Endodermal cell (in vitro differentiated cells): Measurements from ENCODE around the gene SLC22A17. TPM values are rescaled to one million over a fixed set of nuclear protein-coding genes. Genes with fewer than 3 reads are reported as not detected.
A peak's percentile ranks its signal among the peaks of the same experiment; 100 is the strongest.

Source experiments
- DNase-seq: peaks from one replicate; pipeline ENCODE4 v3.0.0-alpha.2; 2017
- H3K27ac ChIP-seq: 2 replicates; pipeline ENCODE4 v1.5.1; 2013; ENCODE audit warnings: mild to moderate bottlenecking, low read depth, low read length, moderate library complexity
- H3K27me3 ChIP-seq: 2 replicates; pipeline ENCODE4 v1.6.1; 2013; ENCODE audit warnings: mild to moderate bottlenecking, low read length, moderate library complexity; ENCODE audit not compliant: insufficient read depth, control insufficient read depth, poor library complexity, severe bottlenecking
- H3K36me3 ChIP-seq: 2 replicates; pipeline ENCODE4 v1.7.0; 2013; ENCODE audit warnings: mild to moderate bottlenecking, low read length, moderate library complexity; ENCODE audit not compliant: control insufficient read depth, insufficient read depth
- H3K4me1 ChIP-seq: one replicate; pipeline ENCODE4 v1.7.0; 2013; ENCODE audit warnings: low read length; ENCODE audit not compliant: control insufficient read depth, insufficient read depth
- H3K4me3 ChIP-seq: 2 replicates; pipeline ENCODE4 v1.5.1; 2013; ENCODE audit warnings: mild to moderate bottlenecking, low read length, moderate library complexity
- H3K9ac ChIP-seq: 2 replicates; pipeline ENCODE4 v1.6.1; 2013; ENCODE audit warnings: mild to moderate bottlenecking, low read length, moderate library complexity; ENCODE audit not compliant: poor library complexity, severe bottlenecking; ENCODE audit errors: extremely low read depth
- H3K9me3 ChIP-seq: 2 replicates; pipeline ENCODE4 v1.6.1; 2013; ENCODE audit warnings: mild to moderate bottlenecking, low read length, moderate library complexity; ENCODE audit not compliant: control insufficient read depth
- H3K27ac Mint-ChIP-seq: 2 replicates; pipeline ENCODE4 v1.8.0; 2020; ENCODE audit warnings: mixed read lengths
- H3K27me3 Mint-ChIP-seq: 2 replicates; pipeline ENCODE4 v1.8.0; 2021; ENCODE audit warnings: mild to moderate bottlenecking, mixed read lengths; ENCODE audit not compliant: insufficient read depth
- H3K36me3 Mint-ChIP-seq: 2 replicates; pipeline ENCODE4 v1.8.0; 2020; ENCODE audit warnings: low read depth, mixed read lengths
- H3K4me1 Mint-ChIP-seq: 2 replicates; pipeline ENCODE4 v1.8.0; 2020; ENCODE audit warnings: mixed read lengths
- H3K4me3 Mint-ChIP-seq: 2 replicates; pipeline ENCODE4 v1.8.0; 2020; ENCODE audit warnings: mild to moderate bottlenecking, moderate library complexity, mixed read lengths
- H3K9me3 Mint-ChIP-seq: 2 replicates; pipeline ENCODE4 v1.8.0; 2020; ENCODE audit warnings: mild to moderate bottlenecking, mixed read lengths
- WGBS, 2 experiments: methylation state at CpG; one replicate each; pipeline versions ENCODE4 v1.1.5 to v1.1.7; 2013; ENCODE audit warnings: missing lambda C conversion rate in 2 of 2, mixed read lengths in 1 of 2; ENCODE audit not compliant: insufficient coverage in 1 of 2, insufficient read length in 1 of 2; 5-methylcytosine and 5-hydroxymethylcytosine counted together
- total RNA-seq, 2 donors: library from RNA; stranded (reverse); fragmentation: NEBNext Ultra II Directional in 1 of 2; extraction: Animal tissue kit (Norgen Biotek cat#: 25700) in 1 of 2; gene quantifications; 2 replicates in 1 of 2; 3 replicates in 1 of 2; pipeline ENCODE4 v1.2.1, GENCODE V29; 2021
- TF ChIP-seq, protein P1 (sequence below): fragments of 200-600 bp; sonication (generic); conservative IDR thresholded peaks from 2 replicates; pipeline ENCODE4 v1.5.0; 2021; ENCODE audit warnings: antibody characterized with exemption, mild to moderate bottlenecking

The SLC22A17 gene
- total RNA-seq, 2 donors from 2014 or later = 49.9 to 89.0 TPM

DNA sequence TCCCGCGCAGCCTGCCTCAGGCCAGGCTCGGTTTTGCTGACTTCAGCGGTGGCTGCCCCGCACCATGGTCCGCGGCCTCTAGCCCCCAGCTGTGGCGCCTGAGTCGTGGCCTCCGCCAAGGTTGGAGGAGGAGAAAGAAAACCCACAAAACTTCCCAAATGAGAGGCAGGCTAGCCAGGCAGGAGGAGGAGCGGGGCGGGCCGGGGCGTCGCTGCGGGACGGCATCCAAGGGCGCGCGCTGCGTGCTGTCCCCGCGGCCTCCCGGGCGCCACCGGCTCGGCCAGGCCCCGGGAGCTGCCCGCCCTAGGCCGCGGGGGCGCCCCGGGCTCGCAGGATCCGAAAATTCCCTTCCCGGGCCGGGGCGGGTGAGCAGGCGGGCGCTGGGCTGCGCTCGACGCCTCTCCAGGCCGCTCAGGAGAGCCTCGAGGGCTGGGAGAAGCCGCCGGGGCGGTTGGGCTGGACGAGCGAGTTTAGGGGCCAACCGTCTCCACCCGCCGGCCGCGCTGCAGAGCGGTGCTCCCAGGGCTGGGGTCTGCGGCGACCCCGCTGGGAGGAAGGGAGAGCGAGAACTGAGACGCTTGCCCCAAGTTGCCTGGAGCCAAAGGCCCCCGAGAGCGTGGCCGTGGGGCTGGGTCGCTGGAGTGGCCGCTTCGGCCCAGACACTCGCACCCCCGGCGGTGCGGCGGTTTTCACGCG is 12.5 kb upstream of the SLC22A17 start, which contains the start of gene EFS:
Gene EFS (minus strand): TSS at position 137 of the 696 bp plus-strand sequence. CDS start 147 bp downstream, outside the sequence.
- peak; percentile 78 for DNase-seq

DNA sequence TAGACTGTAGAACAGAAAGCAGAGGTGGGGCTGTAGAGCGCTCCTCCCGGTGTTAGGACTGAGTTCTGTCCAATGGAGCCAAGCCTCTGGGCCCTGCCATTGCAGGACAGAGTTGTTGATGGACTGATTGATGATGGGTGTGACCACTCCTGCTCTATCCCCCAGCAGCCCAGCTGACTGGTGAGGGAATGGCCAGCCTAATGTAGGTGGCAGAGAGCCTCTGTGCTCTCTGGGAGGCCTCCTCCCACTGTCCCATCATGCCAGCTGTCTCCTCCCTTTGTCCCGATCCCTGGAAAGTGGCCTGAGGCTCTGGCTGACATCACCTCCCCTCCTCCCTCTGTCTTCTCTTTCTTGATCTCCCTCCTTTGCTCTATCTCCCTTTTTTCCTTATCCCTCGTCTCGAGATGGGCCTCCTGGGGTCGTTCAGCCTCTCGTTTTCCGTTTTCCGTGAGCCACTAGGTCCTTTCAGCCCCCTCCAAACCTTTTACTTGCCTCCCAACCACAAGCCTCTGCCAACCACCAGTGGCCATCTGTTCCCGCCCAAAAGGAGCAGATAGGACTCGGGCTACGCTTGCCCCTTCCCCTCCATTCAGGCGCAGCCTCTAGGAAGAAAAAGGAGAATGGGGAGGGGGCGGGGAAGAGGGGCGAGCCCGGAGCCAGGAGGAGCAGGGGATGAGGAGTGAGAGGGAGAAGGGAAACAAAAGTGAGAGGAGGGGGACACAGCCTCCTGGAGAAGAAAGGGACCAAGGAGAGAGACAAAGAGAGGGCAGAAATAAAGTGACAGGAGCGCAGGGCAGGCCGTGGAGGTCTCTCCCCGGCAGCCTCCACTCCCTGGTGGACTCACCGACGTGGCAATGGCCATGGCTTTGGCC is 11.7 kb upstream of the SLC22A17 start:
- Histone ChIP-seq H3K27me3 (peaks cover 8% of the 10 kb centered on the region), H3K9me3 (no peaks in the 10 kb centered on the region), H3K4me3 (peak overlapping the region; percentile 84), H3K36me3 (peaks cover 32% of the 10 kb centered on the region), H3K4me1 (no peaks in the 10 kb centered on the region), H3K9ac (peak overlapping the region; percentile 73), H3K27ac (peak overlapping the region; percentile 97)
- TF ChIP-seq, protein P1, sequence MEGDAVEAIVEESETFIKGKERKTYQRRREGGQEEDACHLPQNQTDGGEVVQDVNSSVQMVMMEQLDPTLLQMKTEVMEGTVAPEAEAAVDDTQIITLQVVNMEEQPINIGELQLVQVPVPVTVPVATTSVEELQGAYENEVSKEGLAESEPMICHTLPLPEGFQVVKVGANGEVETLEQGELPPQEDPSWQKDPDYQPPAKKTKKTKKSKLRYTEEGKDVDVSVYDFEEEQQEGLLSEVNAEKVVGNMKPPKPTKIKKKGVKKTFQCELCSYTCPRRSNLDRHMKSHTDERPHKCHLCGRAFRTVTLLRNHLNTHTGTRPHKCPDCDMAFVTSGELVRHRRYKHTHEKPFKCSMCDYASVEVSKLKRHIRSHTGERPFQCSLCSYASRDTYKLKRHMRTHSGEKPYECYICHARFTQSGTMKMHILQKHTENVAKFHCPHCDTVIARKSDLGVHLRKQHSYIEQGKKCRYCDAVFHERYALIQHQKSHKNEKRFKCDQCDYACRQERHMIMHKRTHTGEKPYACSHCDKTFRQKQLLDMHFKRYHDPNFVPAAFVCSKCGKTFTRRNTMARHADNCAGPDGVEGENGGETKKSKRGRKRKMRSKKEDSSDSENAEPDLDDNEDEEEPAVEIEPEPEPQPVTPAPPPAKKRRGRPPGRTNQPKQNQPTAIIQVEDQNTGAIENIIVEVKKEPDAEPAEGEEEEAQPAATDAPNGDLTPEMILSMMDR = no peak
- Mint-ChIP-seq H3K4me3 (peak overlapping the region; percentile 90), H3K36me3 (peaks cover 31% of the 10 kb centered on the region), H3K27ac (peak overlapping the region; percentile 94), H3K4me1 (peaks cover 36% of the 10 kb centered on the region), H3K27me3 (peaks cover 22% of the 10 kb centered on the region), H3K9me3 (no peaks in the 10 kb centered on the region)
- WGBS, 2 experiments = 14 to 21% methylated on average over 6 to 21 of the region's 21 CpGs
- DNase-seq = peak; percentile 76

More for the DNA sequence above, 12.5 kb upstream of the SLC22A17 start, which contains the start of gene EFS:
- Mint-ChIP-seq H3K36me3 (peaks cover 26% of the 10 kb centered on the region), H3K4me1 (peaks cover 36% of the 10 kb centered on the region), H3K27me3 (peaks cover 24% of the 10 kb centered on the region), H3K4me3 (peak within 1 kb of the TSS; percentile 90), H3K9me3 (no peaks in the 10 kb centered on the region), H3K27ac (peak within 1 kb of the TSS; percentile 94)
- H3K36me3 ChIP-seq = peaks cover 24% of the 10 kb centered on the region
- H3K9me3 ChIP-seq = no peaks in the 10 kb centered on the region
- WGBS, 2 experiments = 0 to 1% methylated on average over 10 to 74 of the region's 74 CpGs
- H3K4me3 ChIP-seq = peak within 1 kb of the TSS; percentile 84
- peak within 1 kb of the TSS; percentile 73 for H3K9ac ChIP-seq
- peak within 1 kb of the TSS; percentile 97 for H3K27ac ChIP-seq
- TF ChIP-seq, protein P1 = no peak
- H3K27me3 ChIP-seq = peaks cover 8% of the 10 kb centered on the region
- no peaks in the 10 kb centered on the region for H3K4me1 ChIP-seq

DNA sequence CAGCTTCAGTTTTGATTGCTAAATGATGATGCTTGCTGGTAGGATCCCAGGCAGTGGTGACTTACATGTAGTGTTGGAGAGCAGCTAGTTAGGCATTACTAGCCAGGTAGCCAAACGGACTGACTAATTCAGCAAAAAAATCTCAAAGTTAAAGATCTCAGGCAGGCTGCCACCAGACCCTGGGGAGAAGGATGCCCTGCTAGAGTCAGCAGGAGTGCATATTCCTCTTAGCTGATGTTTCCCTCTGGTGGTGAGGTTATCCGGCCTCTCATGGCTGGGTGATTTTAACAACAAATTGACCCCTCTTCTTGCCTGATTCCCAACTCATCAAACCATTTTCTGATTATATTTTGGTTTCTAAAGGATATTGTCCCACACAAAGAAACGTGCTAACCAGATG is 9.5 kb upstream of the SLC22A17 start:
- Mint-ChIP-seq H3K27me3 (peaks cover under 1% of the 10 kb centered on the region), H3K9me3 (no peaks in the 10 kb centered on the region), H3K27ac (no peak overlapping the region), H3K4me1 (peaks cover 36% of the 10 kb centered on the region), H3K36me3 (peaks cover 41% of the 10 kb centered on the region), H3K4me3 (no peak overlapping the region)
- no peaks in the 10 kb centered on the region for H3K27me3 ChIP-seq
- H3K9ac ChIP-seq = no peak overlapping the region
- no peaks in the 10 kb centered on the region for H3K9me3 ChIP-seq
- DNase-seq = peak; percentile 43
- peaks cover 5% of the 10 kb centered on the region for H3K4me1 ChIP-seq
- peak overlapping the region; percentile 36 for H3K4me3 ChIP-seq
- TF ChIP-seq, protein P1 = peak; percentile 70
- 80 to 100% methylated on average over 1 to 3 of the region's 3 CpGs for WGBS, 2 experiments
- H3K36me3 ChIP-seq = peaks cover 48% of the 10 kb centered on the region
- H3K27ac ChIP-seq = no peak overlapping the region
